GM12878 (cell line): ENCODE results near the gene NBPF3.

Experiments used
- CREM ChIP-seq: IDR thresholded peaks from 2 replicates; pipeline ENCODE4 v1.6.1; 2014; ENCODE audit warnings: antibody characterized with exemption, low read depth
- CTCF ChIP-seq, 3 experiments: IDR thresholded peaks in 2 of 3; conservative IDR thresholded peaks in 1 of 3; 2 replicates each; pipeline ENCODE4 v1.5.1; 2011; ENCODE audit warnings: low read depth in 3 of 3, low read length in 3 of 3, mild to moderate bottlenecking in 3 of 3, control low read depth in 2 of 3, moderate library complexity in 2 of 3, inconsistent platforms in 1 of 3, mixed read lengths in 1 of 3; ENCODE audit not compliant: control insufficient read depth in 2 of 3, insufficient read depth in 1 of 3; ENCODE audit errors: extremely low read depth in 1 of 3
- EZH2 ChIP-seq: IDR thresholded peaks from 2 replicates; pipeline ENCODE4 v1.6.1; 2012; ENCODE audit warnings: low read depth, mild to moderate bottlenecking, control low read depth, inconsistent platforms, low read length, borderline replicate concordance; ENCODE audit not compliant: control insufficient read depth
- FOXM1 ChIP-seq: IDR thresholded peaks from 2 replicates; pipeline ENCODE4 v1.6.1; 2012; ENCODE audit warnings: low read depth, mild to moderate bottlenecking, inconsistent platforms, low read length, moderate library complexity
- POLR2A ChIP-seq: IDR thresholded peaks from 2 replicates; pipeline ENCODE4 v1.6.1; 2011; ENCODE audit warnings: low read depth, mild to moderate bottlenecking, low read length
- RAD51 ChIP-seq: fragments of 450-650 bp; IDR thresholded peaks from 2 replicates; pipeline ENCODE4 v1.6.1; 2016; ENCODE audit warnings: moderate library complexity, mild to moderate bottlenecking, inconsistent platforms
- REST ChIP-seq: IDR thresholded peaks from 2 replicates; pipeline ENCODE4 v1.6.1; 2012; ENCODE audit warnings: mild to moderate bottlenecking, low read depth, low read length
- TAF1 ChIP-seq: IDR thresholded peaks from 2 replicates; pipeline ENCODE4 v1.6.1; 2011; ENCODE audit warnings: mild to moderate bottlenecking, low read depth, low read length, borderline replicate concordance
- TARDBP ChIP-seq: IDR thresholded peaks from 2 replicates; pipeline ENCODE4 v1.6.1; 2016; ENCODE audit warnings: borderline replicate concordance
- YY1 ChIP-seq: IDR thresholded peaks from 2 replicates; pipeline ENCODE4 v1.6.1; 2011; ENCODE audit warnings: low read depth, mild to moderate bottlenecking, low read length
- ZNF207 ChIP-seq: fragments of 450-650 bp; IDR thresholded peaks from 2 replicates; pipeline ENCODE4 v1.6.1; 2014; ENCODE audit warnings: antibody characterized with exemption, mild to moderate bottlenecking, borderline replicate concordance
- ZNF274 ChIP-seq: IDR thresholded peaks from one replicate; pipeline ENCODE4 v1.8.0; 2011; ENCODE audit not compliant: insufficient read length, insufficient read depth
- TF ChIP-seq, protein P1 (sequence below): IDR thresholded peaks from 2 replicates; pipeline ENCODE4 v1.6.1; 2012; ENCODE audit warnings: low read depth, low read length, improper control_type of control experiment

DNA sequence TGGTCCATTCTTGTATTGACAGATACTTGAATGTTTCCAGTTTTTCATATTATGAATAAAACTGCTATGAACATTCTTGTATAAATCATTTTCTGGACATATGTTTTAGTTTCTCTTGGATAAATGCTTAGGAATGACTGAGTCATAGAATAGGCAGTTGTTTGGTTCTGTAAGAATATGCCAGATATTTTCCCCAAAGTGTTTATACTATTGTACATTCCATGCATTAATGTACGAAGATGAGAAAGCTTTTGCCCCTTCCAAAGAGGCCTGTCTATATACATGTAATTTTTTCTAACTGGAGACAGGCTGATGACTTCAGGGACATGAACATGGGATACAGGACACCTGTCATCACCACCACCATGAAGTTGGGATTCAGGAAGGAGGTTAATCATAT, 11.3 kb downstream of the NBPF3 start:
- no peak for TF ChIP-seq EZH2
- TF ChIP-seq REST = no peak
- TF ChIP-seq TAF1 = no peak
- TF ChIP-seq, protein P1, sequence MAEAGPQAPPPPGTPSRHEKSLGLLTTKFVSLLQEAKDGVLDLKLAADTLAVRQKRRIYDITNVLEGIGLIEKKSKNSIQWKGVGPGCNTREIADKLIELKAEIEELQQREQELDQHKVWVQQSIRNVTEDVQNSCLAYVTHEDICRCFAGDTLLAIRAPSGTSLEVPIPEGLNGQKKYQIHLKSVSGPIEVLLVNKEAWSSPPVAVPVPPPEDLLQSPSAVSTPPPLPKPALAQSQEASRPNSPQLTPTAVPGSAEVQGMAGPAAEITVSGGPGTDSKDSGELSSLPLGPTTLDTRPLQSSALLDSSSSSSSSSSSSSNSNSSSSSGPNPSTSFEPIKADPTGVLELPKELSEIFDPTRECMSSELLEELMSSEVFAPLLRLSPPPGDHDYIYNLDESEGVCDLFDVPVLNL = no peak
- TF ChIP-seq FOXM1 = no peak
- TF ChIP-seq POLR2A = no peak
- TF ChIP-seq CTCF (IDR thresholded peaks at IDR 0.05 in 2 of 3, conservative IDR thresholded peaks at IDR 0.05 in 1 of 3; ENCODE audit: control insufficient read depth in 2 of 3, extremely low read depth in 1 of 3, insufficient read depth in 1 of 3, low read depth in 3 of 3, low read length in 3 of 3) = no peak
- no peak for TF ChIP-seq TARDBP
- TF ChIP-seq ZNF207 = no peak
- no peak for TF ChIP-seq RAD51
- TF ChIP-seq YY1 = no peak
- TF ChIP-seq ZNF274 = no peak
- TF ChIP-seq CREM = no peak
